ENCODE measurements around the gene LRRC10B. TPM values are rescaled to one million over a fixed set of nuclear protein-coding genes. Genes with fewer than 3 reads are reported as not detected.

LRRC10B gene
- total and polyA plus RNA-seq, 4 donors: 9.2 to 29.3 (median 11.5) TPM

DNA sequence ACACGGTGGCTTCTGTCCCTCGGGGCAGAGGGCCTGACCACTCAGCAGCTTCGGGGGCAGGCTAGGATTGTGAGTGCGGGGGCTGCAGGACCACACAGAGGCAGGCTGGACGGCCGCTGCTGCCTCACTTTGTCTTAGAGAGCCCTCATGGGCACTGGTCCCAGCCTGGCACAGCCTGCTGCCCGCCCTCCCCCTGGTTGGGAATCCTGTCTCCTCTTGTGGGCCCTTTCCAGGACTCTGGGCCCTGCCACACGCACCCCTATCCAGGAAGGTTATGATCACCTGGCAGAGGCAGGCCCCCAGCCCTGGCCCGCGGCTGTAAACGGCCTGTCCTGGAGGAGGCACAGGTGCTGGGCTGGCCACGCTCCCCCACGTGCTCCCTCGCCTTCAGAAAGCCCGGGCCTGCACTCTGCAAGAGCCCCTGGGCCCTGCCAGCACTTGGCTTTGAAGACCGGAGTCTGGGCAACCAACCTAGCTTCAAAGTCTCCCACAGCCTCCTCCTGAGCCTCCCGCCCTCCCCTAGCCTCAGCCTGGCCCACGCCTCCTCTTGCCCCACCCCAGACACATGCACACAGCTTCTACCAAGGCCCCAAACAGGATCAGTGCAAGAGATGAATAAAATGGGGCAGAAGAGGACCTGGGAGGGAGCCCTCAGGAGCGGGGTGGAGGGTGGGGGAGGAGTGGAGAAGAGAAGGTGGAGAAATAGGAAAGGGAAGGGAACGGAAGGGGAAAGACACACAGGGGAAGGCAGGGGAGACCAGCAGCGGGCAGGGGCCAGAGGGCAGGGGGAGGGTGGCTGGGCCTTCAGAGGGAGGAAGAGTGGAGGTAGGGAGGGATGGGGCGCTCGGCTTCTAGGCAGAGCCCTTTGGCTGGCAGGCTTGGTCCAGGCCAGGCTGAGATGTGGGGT, 41.4 kb downstream of the LRRC10B start:
- H3K4me1 ChIP-seq (ENCODE audit: control insufficient read depth in 5 of 5, insufficient read depth in 5 of 5, low read length in 5 of 5): peaks cover 0 to 10% (median 2%) of the 10 kb centered on the region in 5 donors
- H3K9ac ChIP-seq (ENCODE audit: insufficient read depth in 1 of 2, low read length in 2 of 2): no peak overlapping the region
- peak overlapping the region in 1 of 2 donors; percentile 14 for H3K27ac ChIP-seq (ENCODE audit: low read depth in 1 of 2, low read length in 1 of 2)
- ATAC-seq (ENCODE audit: insufficient read depth, low FRiP score) (no peak), DNase-seq (no peak)
- peaks cover 0 to 1% (median 0%) of the 10 kb centered on the region in 4 donors for H3K9me3 ChIP-seq (ENCODE audit: control insufficient read depth in 4 of 4, insufficient read depth in 3 of 4, low read length in 3 of 4)
- TF ChIP-seq, protein P1, sequence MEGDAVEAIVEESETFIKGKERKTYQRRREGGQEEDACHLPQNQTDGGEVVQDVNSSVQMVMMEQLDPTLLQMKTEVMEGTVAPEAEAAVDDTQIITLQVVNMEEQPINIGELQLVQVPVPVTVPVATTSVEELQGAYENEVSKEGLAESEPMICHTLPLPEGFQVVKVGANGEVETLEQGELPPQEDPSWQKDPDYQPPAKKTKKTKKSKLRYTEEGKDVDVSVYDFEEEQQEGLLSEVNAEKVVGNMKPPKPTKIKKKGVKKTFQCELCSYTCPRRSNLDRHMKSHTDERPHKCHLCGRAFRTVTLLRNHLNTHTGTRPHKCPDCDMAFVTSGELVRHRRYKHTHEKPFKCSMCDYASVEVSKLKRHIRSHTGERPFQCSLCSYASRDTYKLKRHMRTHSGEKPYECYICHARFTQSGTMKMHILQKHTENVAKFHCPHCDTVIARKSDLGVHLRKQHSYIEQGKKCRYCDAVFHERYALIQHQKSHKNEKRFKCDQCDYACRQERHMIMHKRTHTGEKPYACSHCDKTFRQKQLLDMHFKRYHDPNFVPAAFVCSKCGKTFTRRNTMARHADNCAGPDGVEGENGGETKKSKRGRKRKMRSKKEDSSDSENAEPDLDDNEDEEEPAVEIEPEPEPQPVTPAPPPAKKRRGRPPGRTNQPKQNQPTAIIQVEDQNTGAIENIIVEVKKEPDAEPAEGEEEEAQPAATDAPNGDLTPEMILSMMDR (IDR thresholded peaks at IDR 0.05; ENCODE audit: control extremely low read depth, extremely low read depth): no peak
- H3K4me3 ChIP-seq: no peak overlapping the region
- peaks cover 0 to 13% (median 10%) of the 10 kb centered on the region in 3 donors for H3K27me3 ChIP-seq (ENCODE audit: control insufficient read depth in 3 of 3, insufficient read depth in 3 of 3, low read length in 2 of 3)
- no peaks in the 10 kb centered on the region for H3K36me3 ChIP-seq (ENCODE audit: control insufficient read depth in 4 of 4, insufficient read depth in 4 of 4, low read length in 4 of 4)
- WGBS, 2 donors: 80 to 83% methylated on average over 23 of the region's 23 CpGs

DNA sequence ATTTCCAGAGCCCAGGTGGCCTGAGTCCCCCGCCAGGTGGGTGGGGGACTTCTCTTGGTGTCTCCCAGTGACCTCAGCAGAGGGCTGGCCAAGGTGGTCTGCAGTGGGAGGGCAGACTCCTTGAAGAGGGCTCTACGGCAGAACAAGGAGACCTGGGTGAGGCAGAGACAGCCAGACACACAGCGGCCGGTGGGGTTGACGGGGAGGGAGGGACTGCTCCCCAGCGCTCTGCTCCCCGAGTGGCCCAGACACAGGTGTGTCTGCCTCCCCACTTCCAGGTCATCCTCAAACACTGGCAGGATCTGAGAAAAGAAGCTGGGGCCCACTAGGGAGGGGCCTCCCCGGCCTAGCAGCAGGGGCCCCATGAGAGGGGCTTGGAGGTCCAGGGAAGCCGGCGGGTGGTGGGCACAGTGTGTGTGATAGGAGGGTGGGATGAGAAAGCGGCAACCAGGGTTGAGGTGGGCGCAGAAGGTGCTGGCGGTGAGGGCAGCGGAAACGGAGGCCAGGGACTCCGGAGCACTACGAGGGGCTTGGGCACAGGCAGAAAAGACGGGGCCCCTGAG, 42.2 kb downstream of the LRRC10B start:
- 91 to 92% methylated on average over 18 of the region's 18 CpGs for WGBS, 2 donors
- DNase-seq: no peak

DNA sequence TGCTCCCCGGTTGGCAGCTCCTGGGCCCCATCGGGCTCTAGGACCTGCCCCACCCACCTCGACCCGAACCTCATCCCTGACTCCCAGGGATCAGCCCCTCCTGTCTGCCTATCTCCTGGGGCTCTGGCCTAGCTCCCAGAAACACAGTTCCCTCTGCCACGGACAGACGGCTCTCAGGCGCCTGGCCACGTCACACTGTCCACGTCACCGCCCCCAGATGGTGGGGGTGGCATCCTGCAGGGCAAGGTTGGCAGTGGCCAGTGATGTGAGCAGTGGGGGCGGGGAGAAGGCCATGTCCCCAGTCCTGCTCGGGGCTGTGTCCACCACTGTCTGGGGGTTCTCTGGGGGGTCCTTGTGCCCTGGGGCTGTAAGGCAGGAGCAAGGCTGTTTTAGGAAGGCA, 43.1 kb downstream of the LRRC10B start:
- Histone ChIP-seq H3K4me1 (ENCODE audit: control insufficient read depth in 5 of 5, insufficient read depth in 5 of 5, low read length in 5 of 5) (peaks cover 0 to 15% (median 4%) of the 10 kb centered on the region in 5 donors), H3K36me3 (ENCODE audit: control insufficient read depth in 4 of 4, insufficient read depth in 4 of 4, low read length in 4 of 4) (no peaks in the 10 kb centered on the region), H3K27me3 (ENCODE audit: control insufficient read depth in 3 of 3, insufficient read depth in 3 of 3, low read length in 2 of 3) (peaks cover 0 to 26% (median 24%) of the 10 kb centered on the region in 3 donors), H3K4me3 (no peak overlapping the region), H3K9me3 (ENCODE audit: control insufficient read depth in 4 of 4, insufficient read depth in 3 of 4, low read length in 3 of 4) (peaks cover 0 to 1% (median 0%) of the 10 kb centered on the region in 4 donors), H3K27ac (ENCODE audit: low read depth in 1 of 2, low read length in 1 of 2) (peak overlapping the region in 1 of 2 donors; percentile 94), H3K9ac (ENCODE audit: insufficient read depth in 1 of 2, low read length in 2 of 2) (no peak overlapping the region)
- no peak for ATAC-seq (ENCODE audit: insufficient read depth, low FRiP score)
- TF ChIP-seq, protein P1 (IDR thresholded peaks at IDR 0.05; ENCODE audit: control extremely low read depth, extremely low read depth): no peak
- WGBS, 2 donors: 69 to 83% methylated on average over 12 of the region's 12 CpGs
- DNase-seq: no peak

More for the DNA sequence above, 42.2 kb downstream of the LRRC10B start:
- Histone ChIP-seq H3K4me3 (no peak overlapping the region), H3K27ac (ENCODE audit: low read depth in 1 of 2, low read length in 1 of 2) (peak overlapping the region in 1 of 2 donors; percentile 94), H3K9me3 (ENCODE audit: control insufficient read depth in 4 of 4, insufficient read depth in 3 of 4, low read length in 3 of 4) (peaks cover 0 to 1% (median 0%) of the 10 kb centered on the region in 4 donors), H3K27me3 (ENCODE audit: control insufficient read depth in 3 of 3, insufficient read depth in 3 of 3, low read length in 2 of 3) (peaks cover 0 to 18% (median 16%) of the 10 kb centered on the region in 3 donors), H3K36me3 (ENCODE audit: control insufficient read depth in 4 of 4, insufficient read depth in 4 of 4, low read length in 4 of 4) (no peaks in the 10 kb centered on the region), H3K9ac (ENCODE audit: insufficient read depth in 1 of 2, low read length in 2 of 2) (no peak overlapping the region), H3K4me1 (ENCODE audit: control insufficient read depth in 5 of 5, insufficient read depth in 5 of 5, low read length in 5 of 5) (peaks cover 0 to 13% (median 4%) of the 10 kb centered on the region in 5 donors)
- TF ChIP-seq, protein P1 (IDR thresholded peaks at IDR 0.05; ENCODE audit: control extremely low read depth, extremely low read depth): no peak
- ATAC-seq (ENCODE audit: insufficient read depth, low FRiP score): no peak
